H9 (cell line): ENCODE data around the gene CD300A. TPM values are rescaled to one million over a fixed set of nuclear protein-coding genes. Genes with fewer than 3 reads are reported as not detected.

Experiments used
- DNase-seq: peaks from one replicate; pipeline ENCODE4 v3.0.0-alpha.2; 2017
- H2AFZ ChIP-seq: one replicate; pipeline ENCODE4 v1.6.1; 2013; ENCODE audit warnings: mild to moderate bottlenecking, low read length, control low read depth, moderate library complexity
- H2AK5ac ChIP-seq: 2 replicates; pipeline ENCODE4 v1.6.1; 2013; ENCODE audit warnings: low read length, control low read depth, mixed read lengths; ENCODE audit not compliant: insufficient read length
- H2BK120ac ChIP-seq: one replicate; pipeline ENCODE4 v1.6.1; 2013; ENCODE audit warnings: low read depth, mild to moderate bottlenecking, low read length, control low read depth, inconsistent platforms; ENCODE audit not compliant: poor library complexity, severe bottlenecking
- H2BK12ac ChIP-seq: 2 replicates; pipeline ENCODE4 v1.6.1; 2013; ENCODE audit warnings: low read length, control low read depth, mixed read lengths, low read depth; ENCODE audit not compliant: insufficient read length
- H2BK15ac ChIP-seq: 2 replicates; pipeline ENCODE4 v1.6.1; 2013; ENCODE audit warnings: low read depth, low read length, control low read depth
- H2BK20ac ChIP-seq: one replicate; pipeline ENCODE4 v1.6.1; 2013; ENCODE audit warnings: low read depth, mild to moderate bottlenecking, low read length, control low read depth, inconsistent platforms; ENCODE audit not compliant: poor library complexity, severe bottlenecking
- H2BK5ac ChIP-seq: 2 replicates; pipeline ENCODE4 v1.6.1; 2013; ENCODE audit warnings: low read length, control low read depth, mixed read lengths; ENCODE audit not compliant: insufficient read length
- H3K14ac ChIP-seq: 2 replicates; pipeline ENCODE4 v1.6.1; 2013; ENCODE audit warnings: low read length, control low read depth; ENCODE audit not compliant: insufficient read depth
- H3K18ac ChIP-seq: 2 replicates; pipeline ENCODE4 v1.6.1; 2013; ENCODE audit warnings: low read depth, mild to moderate bottlenecking, mixed read lengths, low read length, control low read depth; ENCODE audit not compliant: insufficient read length
- H3K23ac ChIP-seq: 2 replicates; pipeline ENCODE4 v1.6.1; 2013; ENCODE audit warnings: low read length, control low read depth, mixed read lengths, low read depth; ENCODE audit not compliant: insufficient read length
- H3K23me2 ChIP-seq: 2 replicates; pipeline ENCODE4 v1.6.1; 2013; ENCODE audit warnings: low read depth, mild to moderate bottlenecking, mixed read lengths, low read length, control low read depth; ENCODE audit not compliant: insufficient read length, poor library complexity, severe bottlenecking
- H3K27ac ChIP-seq: 2 replicates; pipeline ENCODE4 v1.5.1; 2013; ENCODE audit warnings: low read length, control low read depth, mixed read lengths, low read depth; ENCODE audit not compliant: insufficient read length
- H3K27me3 ChIP-seq: 2 replicates; pipeline ENCODE4 v1.6.1; 2013; ENCODE audit warnings: low read length, control low read depth, inconsistent platforms; ENCODE audit not compliant: insufficient read depth
- H3K4ac ChIP-seq: 2 replicates; pipeline ENCODE4 v1.6.1; 2013; ENCODE audit warnings: low read depth, mild to moderate bottlenecking, control low read depth, inconsistent platforms, low read length, moderate library complexity
- H3K4me1 ChIP-seq: 2 replicates; pipeline ENCODE4 v1.6.1; 2013; ENCODE audit warnings: low read length, control low read depth, inconsistent platforms; ENCODE audit not compliant: insufficient read depth
- H3K4me2 ChIP-seq: 2 replicates; pipeline ENCODE4 v1.6.1; 2013; ENCODE audit warnings: low read length, control low read depth, mixed read lengths; ENCODE audit not compliant: insufficient read length, insufficient read depth
- H3K56ac ChIP-seq: 2 replicates; pipeline ENCODE4 v1.6.1; 2013; ENCODE audit warnings: low read depth, mild to moderate bottlenecking, mixed read lengths, low read length, control low read depth; ENCODE audit not compliant: insufficient read length
- H3K79me1 ChIP-seq: 2 replicates; pipeline ENCODE4 v1.6.1; 2013; ENCODE audit warnings: low read depth, mild to moderate bottlenecking, moderate library complexity, low read length, control low read depth, inconsistent platforms; ENCODE audit not compliant: insufficient read depth, poor library complexity, severe bottlenecking
- H3K79me2 ChIP-seq: 2 replicates; pipeline ENCODE4 v1.6.1; 2013; ENCODE audit warnings: low read length, control low read depth, inconsistent platforms; ENCODE audit not compliant: insufficient read depth
- H3K9ac ChIP-seq: 2 replicates; pipeline ENCODE4 v1.6.1; 2013; ENCODE audit warnings: low read length, control low read depth, mixed read lengths; ENCODE audit not compliant: insufficient read length; ENCODE audit errors: extremely low read depth
- H3K9me3 ChIP-seq: one replicate; pipeline ENCODE4 v1.6.1; 2013; ENCODE audit warnings: low read depth, low read length, inconsistent platforms; ENCODE audit not compliant: control insufficient read depth
- H3T11ph ChIP-seq: one replicate; pipeline ENCODE4 v1.6.1; 2013; ENCODE audit warnings: mild to moderate bottlenecking, low read length, control low read depth, inconsistent platforms
- H4K20me1 ChIP-seq: one replicate; pipeline ENCODE4 v1.6.1; 2013; ENCODE audit not compliant: control insufficient read depth, insufficient read length, insufficient read depth
- H4K5ac ChIP-seq: 2 replicates; pipeline ENCODE4 v1.6.1; 2013; ENCODE audit warnings: low read depth, mild to moderate bottlenecking, mixed read lengths, low read length, control low read depth; ENCODE audit not compliant: insufficient read length
- H4K8ac ChIP-seq: replicated peaks from 2 replicates; pipeline ENCODE4 v1.6.1; 2013; ENCODE audit warnings: low read length, control low read depth, mixed read lengths, low read depth; ENCODE audit not compliant: insufficient read length
- H4K91ac ChIP-seq: 2 replicates; pipeline ENCODE4 v1.6.1; 2013; ENCODE audit warnings: low read depth, mild to moderate bottlenecking, moderate library complexity, mixed read lengths, low read length, control low read depth; ENCODE audit not compliant: insufficient read length
- H3K27ac Mint-ChIP-seq, 3 experiments: 2 replicates in 2 of 3; 3 replicates in 1 of 3; pipeline ENCODE4 v1.8.0; 2020 to 2021; ENCODE audit warnings: mixed read lengths in 3 of 3, mild to moderate bottlenecking in 1 of 3, moderate library complexity in 1 of 3
- H3K27me3 Mint-ChIP-seq: 2 replicates; pipeline ENCODE4 v1.8.0; 2021; ENCODE audit warnings: low read depth, mild to moderate bottlenecking, moderate library complexity, mixed read lengths
- H3K36me3 Mint-ChIP-seq, 3 experiments: 2 replicates in 2 of 3; 3 replicates in 1 of 3; pipeline ENCODE4 v1.8.0; 2020 to 2021; ENCODE audit warnings: low read depth in 3 of 3, mixed read lengths in 3 of 3; ENCODE audit not compliant: insufficient read depth in 1 of 3
- H3K4me1 Mint-ChIP-seq, 2 experiments: 2 replicates each; pipeline ENCODE4 v1.8.0; 2020; ENCODE audit warnings: mixed read lengths in 2 of 2
- H3K4me3 Mint-ChIP-seq, 2 experiments: 2 replicates in 1 of 2; 3 replicates in 1 of 2; pipeline ENCODE4 v1.8.0; 2020 to 2021; ENCODE audit warnings: mild to moderate bottlenecking in 2 of 2, mixed read lengths in 2 of 2, moderate library complexity in 1 of 2
- H3K9me3 Mint-ChIP-seq, 2 experiments: 2 replicates in 1 of 2; 3 replicates in 1 of 2; pipeline ENCODE4 v1.8.0; 2020; ENCODE audit warnings: mild to moderate bottlenecking in 2 of 2, mixed read lengths in 2 of 2, moderate library complexity in 1 of 2
- WGBS: extraction: QIAGEN DNeasy Blood & Tissue Kit; methylation state at CpG from one replicate; pipeline ENCODE4 v1.1.7; 2013; ENCODE audit warnings: missing lambda C conversion rate, low lambda C conversion rate, mixed read lengths; ENCODE audit not compliant: insufficient read length; ENCODE audit errors: extremely low coverage; 5-methylcytosine and 5-hydroxymethylcytosine counted together
- total RNA-seq: library from RNA; stranded (reverse); gene quantifications from 2 replicates; pipeline ENCODE4 v1.2.1, GENCODE V29; 2021
- TF ChIP-seq, protein P1 (sequence below): fragments of 200-600 bp; sonication (generic); conservative IDR thresholded peaks from 3 replicates; pipeline ENCODE4 v1.8.0; 2021; ENCODE audit warnings: antibody characterized with exemption, mild to moderate bottlenecking

Gene CD300A
- total RNA-seq, 1 experiment from 2014 or later, result not detected

DNA sequence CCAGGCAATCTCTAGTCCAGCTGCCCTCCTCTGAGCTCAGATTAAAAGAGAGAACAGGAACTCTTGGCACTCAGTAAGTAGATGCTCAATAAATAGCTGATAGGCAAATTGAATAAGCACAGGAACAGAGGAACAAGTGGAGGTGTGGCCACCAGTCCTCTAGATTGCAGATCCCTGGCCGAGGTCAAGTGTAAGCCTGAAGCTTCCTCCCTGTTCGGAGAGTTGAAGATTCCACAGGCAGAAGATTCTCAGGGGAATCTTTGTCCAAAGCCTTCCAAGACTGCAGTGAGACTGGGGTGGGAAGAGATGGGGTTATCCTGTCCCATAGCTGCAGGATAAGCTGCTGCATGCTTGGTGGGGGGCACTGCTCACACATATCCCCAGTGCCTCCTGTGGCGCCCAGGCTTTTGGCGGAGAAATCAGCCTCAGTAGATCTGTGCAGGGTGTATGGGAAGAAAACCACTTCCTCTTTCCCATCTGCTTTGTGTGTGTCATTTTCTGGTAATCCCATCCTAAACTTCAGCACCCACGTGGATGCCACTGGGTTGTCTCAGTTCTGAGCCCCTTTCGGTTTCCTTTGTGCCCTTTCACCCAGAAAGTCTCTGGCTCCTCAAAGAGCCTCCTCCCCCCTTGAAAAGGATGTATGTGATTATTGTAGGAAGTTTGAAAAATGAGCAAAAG is 12.1 kb downstream of the CD300A start:
- Histone ChIP-seq H3K27ac (no peak overlapping the region), H2BK15ac (no peak overlapping the region), H3K9me3 (no peaks in the 10 kb centered on the region), H3K9ac (no peak overlapping the region), H2BK20ac (no peak overlapping the region), H3K4me2 (no peak overlapping the region), H4K91ac (no peak overlapping the region), H3K56ac (no peak overlapping the region), H2BK120ac (no peak overlapping the region), H2BK12ac (no peak overlapping the region), H3K27me3 (no peaks in the 10 kb centered on the region), H2BK5ac (no peak overlapping the region), H3K79me1 (no peaks in the 10 kb centered on the region), H3K4me1 (no peaks in the 10 kb centered on the region), H3T11ph (no peak overlapping the region), H4K5ac (no peak overlapping the region), H4K20me1 (no peaks in the 10 kb centered on the region), H3K14ac (no peak overlapping the region), H3K4ac (no peak overlapping the region), H3K23me2 (peaks cover 4% of the 10 kb centered on the region), H3K79me2 (no peaks in the 10 kb centered on the region), H2AK5ac (no peak overlapping the region), H3K23ac (no peak overlapping the region), H2AFZ (no peak overlapping the region), H3K18ac (no peak overlapping the region), H4K8ac (no peak overlapping the region)
- peaks cover 18 to 22% of the 10 kb centered on the region in 2 experiments for H3K9me3 Mint-ChIP-seq
- no peak for DNase-seq
- H3K4me3 Mint-ChIP-seq, result no peak overlapping the region
- peaks cover 55% of the 10 kb centered on the region for H3K27me3 Mint-ChIP-seq
- no CpG with 5 or more reads among the region's 6 CpGs for WGBS
- TF ChIP-seq, protein P1, sequence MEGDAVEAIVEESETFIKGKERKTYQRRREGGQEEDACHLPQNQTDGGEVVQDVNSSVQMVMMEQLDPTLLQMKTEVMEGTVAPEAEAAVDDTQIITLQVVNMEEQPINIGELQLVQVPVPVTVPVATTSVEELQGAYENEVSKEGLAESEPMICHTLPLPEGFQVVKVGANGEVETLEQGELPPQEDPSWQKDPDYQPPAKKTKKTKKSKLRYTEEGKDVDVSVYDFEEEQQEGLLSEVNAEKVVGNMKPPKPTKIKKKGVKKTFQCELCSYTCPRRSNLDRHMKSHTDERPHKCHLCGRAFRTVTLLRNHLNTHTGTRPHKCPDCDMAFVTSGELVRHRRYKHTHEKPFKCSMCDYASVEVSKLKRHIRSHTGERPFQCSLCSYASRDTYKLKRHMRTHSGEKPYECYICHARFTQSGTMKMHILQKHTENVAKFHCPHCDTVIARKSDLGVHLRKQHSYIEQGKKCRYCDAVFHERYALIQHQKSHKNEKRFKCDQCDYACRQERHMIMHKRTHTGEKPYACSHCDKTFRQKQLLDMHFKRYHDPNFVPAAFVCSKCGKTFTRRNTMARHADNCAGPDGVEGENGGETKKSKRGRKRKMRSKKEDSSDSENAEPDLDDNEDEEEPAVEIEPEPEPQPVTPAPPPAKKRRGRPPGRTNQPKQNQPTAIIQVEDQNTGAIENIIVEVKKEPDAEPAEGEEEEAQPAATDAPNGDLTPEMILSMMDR, result no peak
- H3K36me3 Mint-ChIP-seq, result peaks cover 2 to 5% (median 3%) of the 10 kb centered on the region in 3 experiments; a peak in 6 of 7 replicates
- peaks cover 4 to 5% of the 10 kb centered on the region in 2 experiments for H3K4me1 Mint-ChIP-seq
- peak overlapping the region in 1 of 3 experiments; percentile 70; a peak in 1 of 7 replicates for H3K27ac Mint-ChIP-seq
